Upper lobe of left lung (tissue), 4 donors: Measurements from ENCODE around the gene P2RY6.

Experiments used
- CTCF ChIP-seq, 6 experiments: fragments of 450-650 bp in 4 of 6; fragments of 200-600 bp in 2 of 6; sonication (generic) in 2 of 6; IDR thresholded peaks; one replicate each; pipeline ENCODE4 v1.5.1; 2016 to 2019; ENCODE audit warnings: antibody characterized with exemption in 6 of 6
- EP300 ChIP-seq, 4 donors: sonication (generic); formaldehyde crosslinking; IDR thresholded peaks; one replicate each; pipeline ENCODE4 v1.5.1; 2017; ENCODE audit warnings: antibody characterized with exemption in 4 of 4, control low read depth in 2 of 4

DNA sequence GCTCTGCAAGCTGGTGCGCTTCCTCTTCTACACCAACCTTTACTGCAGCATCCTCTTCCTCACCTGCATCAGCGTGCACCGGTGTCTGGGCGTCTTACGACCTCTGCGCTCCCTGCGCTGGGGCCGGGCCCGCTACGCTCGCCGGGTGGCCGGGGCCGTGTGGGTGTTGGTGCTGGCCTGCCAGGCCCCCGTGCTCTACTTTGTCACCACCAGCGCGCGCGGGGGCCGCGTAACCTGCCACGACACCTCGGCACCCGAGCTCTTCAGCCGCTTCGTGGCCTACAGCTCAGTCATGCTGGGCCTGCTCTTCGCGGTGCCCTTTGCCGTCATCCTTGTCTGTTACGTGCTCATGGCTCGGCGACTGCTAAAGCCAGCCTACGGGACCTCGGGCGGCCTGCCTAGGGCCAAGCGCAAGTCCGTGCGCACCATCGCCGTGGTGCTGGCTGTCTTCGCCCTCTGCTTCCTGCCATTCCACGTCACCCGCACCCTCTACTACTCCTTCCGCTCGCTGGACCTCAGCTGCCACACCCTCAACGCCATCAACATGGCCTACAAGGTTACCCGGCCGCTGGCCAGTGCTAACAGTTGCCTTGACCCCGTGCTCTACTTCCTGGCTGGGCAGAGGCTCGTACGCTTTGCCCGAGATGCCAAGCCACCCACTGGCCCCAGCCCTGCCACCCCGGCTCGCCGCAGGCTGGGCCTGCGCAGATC is 37.5 kb upstream of the P2RY6 start:
- TF ChIP-seq CTCF (IDR thresholded peaks at IDR 0.05) (no peak), EP300 (IDR thresholded peaks at IDR 0.05) (no peak)
